Right lung (tissue), 5 donors: Measurements from ENCODE around the gene ASPHD1. TPM values are rescaled to one million over a fixed set of nuclear protein-coding genes. Genes with fewer than 3 reads are reported as not detected.
"Not testable (repeated sequence)": the region's sequence is repeated elsewhere in the genome, so short reads cannot be mapped to it uniquely, and the experiment has no call there.

Experiments
- DNase-seq, 2 donors: peaks; one replicate each; pipeline ENCODE4 v3.0.0-alpha.2; 2013
- polyA plus RNA-seq, 5 donors: library from polyadenylated mRNA; unstranded; fragments of 120-200 nt; gene quantifications; one replicate each; pipeline versions ENCODE4 v1.2.1 to v1.2.3, GENCODE V29; 2013; ENCODE audit warnings: inconsistent platforms in 1 of 5, low replicate concordance in 1 of 5; ENCODE audit not compliant: insufficient read length in 5 of 5, insufficient read depth in 1 of 5

The ASPHD1 gene
- polyA plus RNA-seq, 5 donors = 0.41 to 0.94 (median 0.63) TPM

DNA sequence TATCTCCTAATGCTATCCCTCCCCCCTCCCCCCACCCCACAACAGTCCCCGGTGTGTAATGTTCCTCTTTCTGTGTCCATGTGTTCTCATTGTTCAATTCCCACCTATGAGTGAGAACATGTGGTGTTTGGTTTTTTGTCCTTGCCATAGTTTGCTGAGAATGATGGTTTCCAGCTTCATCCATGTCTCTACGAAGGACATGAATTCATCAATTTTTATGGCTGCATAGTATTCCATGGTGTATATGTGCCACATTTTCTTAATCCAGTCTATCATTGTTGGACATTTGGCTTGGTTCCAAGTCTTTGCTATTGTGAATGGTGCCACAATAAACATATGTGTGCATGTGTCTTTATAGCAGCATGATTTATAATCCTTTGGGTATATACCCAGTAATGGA lies 31.5 kb downstream of the ASPHD1 start:
- not testable (repeated sequence) for DNase-seq

DNA sequence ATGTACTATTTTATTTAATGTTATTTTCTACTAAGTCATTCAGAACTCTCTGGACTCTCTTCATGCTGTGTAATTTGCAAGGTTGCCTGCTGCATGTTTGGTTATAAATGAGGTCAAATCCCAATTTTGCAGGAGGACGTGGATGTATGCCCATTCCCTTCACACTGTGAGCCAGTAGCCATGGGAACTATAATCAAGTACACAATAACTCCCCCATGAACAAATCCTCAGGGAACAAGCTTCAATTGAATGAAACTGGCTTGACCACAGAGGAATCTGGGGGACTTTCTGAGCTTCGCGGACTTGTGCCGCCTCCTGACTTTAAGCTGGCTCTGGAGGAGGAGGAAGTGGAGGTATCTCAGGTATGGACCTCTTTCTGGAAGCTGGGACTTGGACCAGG lies 40.4 kb downstream of the ASPHD1 start:
- DNase-seq = no peak

DNA sequence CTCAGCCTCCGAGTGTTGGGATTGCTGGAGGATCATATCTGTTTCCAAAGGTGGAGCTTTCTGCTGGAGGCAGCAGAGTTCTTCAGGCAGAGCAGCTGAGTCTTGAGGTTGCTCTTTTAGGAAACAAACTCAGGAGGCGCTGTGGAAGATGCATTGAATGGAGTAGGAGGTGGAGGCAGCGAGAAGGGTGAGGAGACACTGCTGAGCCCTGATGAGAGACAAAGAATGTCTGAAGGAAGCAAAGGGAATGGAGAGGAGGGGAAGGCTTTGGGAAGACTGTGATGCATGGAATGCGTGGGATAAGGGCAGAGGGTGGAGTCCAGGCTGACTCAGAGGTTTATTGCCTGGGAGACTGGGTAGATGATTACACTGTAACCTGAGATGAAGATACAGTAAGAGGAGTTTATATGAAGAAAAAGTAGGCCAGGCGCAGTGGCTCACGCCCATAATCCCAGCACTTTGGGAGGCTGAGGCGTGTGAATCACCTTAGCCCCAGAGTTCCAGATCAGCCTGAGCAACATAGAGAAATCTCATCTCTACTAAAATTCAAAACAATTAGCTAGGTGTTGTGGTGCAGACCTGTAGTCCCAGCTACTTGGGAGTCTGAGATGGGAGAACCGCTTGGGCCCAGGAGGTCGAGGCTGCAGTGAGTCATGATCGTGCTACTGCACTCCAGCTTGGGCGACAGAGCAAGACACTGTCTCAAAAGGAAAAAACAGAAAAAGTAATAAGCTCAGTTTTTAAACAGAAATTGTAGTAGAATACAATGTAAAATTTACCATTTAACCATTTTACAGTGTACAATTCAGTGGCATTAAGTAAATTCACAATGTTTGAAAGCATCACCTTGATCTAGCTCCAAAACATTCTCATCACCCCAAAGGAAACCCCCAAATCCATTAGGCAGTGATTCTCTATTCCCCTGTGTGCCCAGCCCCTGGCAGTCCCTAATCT lies 43.8 kb downstream of the ASPHD1 start:
- no peak for DNase-seq

DNA sequence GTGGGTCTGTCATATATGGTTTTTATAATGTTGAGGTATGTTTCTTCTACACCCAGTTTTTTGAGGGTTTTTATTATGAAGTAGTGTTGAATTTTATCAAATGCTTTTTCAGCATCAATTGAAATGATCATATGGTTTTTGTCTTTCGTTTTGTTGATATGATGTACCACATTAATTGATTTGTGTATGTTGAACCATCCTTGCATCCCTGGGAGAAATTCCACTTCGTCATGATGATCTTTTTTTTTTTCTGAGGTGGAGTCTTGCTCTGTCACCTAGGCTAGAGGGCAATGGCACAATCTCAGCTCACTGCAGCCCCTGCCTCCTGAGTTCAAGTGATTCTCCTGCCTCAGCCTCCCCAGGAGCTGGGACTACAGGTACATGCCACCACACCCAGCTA lies 47.6 kb downstream of the ASPHD1 start:
- DNase-seq = no peak

DNA sequence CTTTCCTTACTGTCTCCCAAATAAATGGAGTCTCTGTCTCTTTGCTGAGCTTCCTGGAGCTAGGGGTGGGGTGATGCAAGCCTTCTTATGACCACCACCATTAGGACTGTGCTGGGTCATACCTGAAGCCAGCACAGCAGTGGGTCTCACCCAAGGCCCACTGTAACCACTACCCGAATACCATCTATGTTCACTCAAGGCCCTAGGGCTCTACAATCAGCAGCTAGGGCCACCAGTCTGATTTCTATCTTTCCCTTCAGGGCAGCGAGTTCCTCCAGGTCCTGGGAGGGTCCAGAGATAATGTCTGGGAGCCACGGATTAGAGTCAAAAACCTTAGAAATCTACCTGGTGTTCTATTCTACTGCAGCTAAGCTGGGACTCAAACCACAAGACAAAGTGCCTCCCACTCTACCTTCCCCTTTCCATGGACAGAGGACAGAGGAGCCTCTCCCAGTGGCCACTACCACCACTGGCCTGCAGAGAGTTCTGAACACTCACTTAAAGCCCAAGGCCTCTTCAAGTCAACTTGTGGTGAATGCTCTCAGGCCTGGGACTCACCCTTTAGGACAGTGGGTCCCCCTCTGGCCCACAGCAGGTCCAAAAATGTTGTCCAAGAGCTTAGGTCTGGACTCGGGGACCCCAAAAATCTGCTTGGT lies 50.6 kb downstream of the ASPHD1 start:
- DNase-seq = no peak

DNA sequence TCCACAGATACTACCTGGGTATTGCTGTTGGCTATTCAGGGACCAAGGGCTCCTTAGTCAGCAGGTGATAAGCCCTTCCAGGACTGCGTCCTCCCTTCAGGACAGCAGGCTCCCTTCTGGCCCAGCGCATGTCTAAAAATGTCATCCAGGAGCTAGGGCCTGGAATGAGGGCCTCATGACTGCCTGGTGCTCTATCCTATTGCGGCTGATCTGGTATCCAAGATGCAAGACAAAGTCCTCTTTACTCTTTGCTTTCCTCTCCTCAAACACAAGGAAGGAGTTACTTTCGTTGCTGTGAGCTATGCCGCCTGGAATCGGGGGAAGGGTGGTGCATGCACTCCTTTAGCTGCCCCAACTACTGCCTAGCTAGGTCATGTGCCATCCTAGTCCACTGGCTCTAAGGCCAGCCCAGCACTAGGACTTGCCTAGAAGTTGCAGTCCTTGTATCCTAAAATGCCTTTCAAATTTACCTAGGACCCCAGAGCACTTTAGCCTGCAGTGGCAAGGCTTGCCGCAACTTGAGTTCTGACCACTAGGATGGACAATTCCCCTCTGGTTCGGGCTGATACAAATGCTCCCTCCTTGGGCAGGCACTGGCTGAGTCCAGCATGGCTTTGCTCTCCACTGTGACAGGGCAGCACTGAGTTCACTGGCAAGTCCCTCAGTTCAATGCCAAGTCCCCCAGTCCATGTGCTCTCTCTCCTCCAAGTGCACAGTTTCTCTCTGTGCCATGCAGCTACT lies 51.5 kb downstream of the ASPHD1 start:
- no peak for DNase-seq

Other genes with a start within 250 kb of the ASPHD1 start
- gene SPN, start 237.2 kb upstream of the ASPHD1 start, polyA plus RNA-seq = 1 to 10 TPM; 1.9 to 2.9 (median 2.3) TPM
- gene QPRT, start 221.3 kb upstream of the ASPHD1 start, polyA plus RNA-seq = 10 to 100 TPM; 41.9 to 70.9 (median 51.6) TPM
- gene C16orf54, start 154.5 kb upstream of the ASPHD1 start, polyA plus RNA-seq = under 1 TPM; 0.43 to 0.78 (median 0.62) TPM
- gene ZG16, start 122.2 kb upstream of the ASPHD1 start, polyA plus RNA-seq = under 1 TPM in 4 of 5 donors, not detected in 1; 0.04 to 0.18 (median 0.12) TPM
- 10 to 100 TPM; 51.0 to 84.4 (median 73.4) TPM for gene KIF22, start 109.7 kb upstream of the ASPHD1 start, polyA plus RNA-seq
- 100 to 1,000 TPM; 231 to 333 (median 262) TPM for gene MAZ, start 94.0 kb upstream of the ASPHD1 start, polyA plus RNA-seq
- gene PRRT2, start 88.3 kb upstream of the ASPHD1 start, polyA plus RNA-seq = 10 to 100 TPM; 10.4 to 16.1 (median 12.8) TPM
- gene PAGR1, start 84.3 kb upstream of the ASPHD1 start, polyA plus RNA-seq = 10 to 100 TPM; 26.4 to 46.3 (median 31.3) TPM
- 10 to 100 TPM in 4 of 5 donors, 1 to 10 TPM in 1; 9.6 to 23.1 (median 14.0) TPM for gene MVP, start 80.0 kb upstream of the ASPHD1 start, polyA plus RNA-seq
- gene CDIPT, start 37.3 kb upstream of the ASPHD1 start, polyA plus RNA-seq = 10 to 100 TPM; 62.4 to 94.6 (median 84.3) TPM
- 1 to 10 TPM; 4.1 to 7.8 (median 5.2) TPM for gene SEZ6L2, start 938 bp upstream of the ASPHD1 start, polyA plus RNA-seq
- 10 to 100 TPM; 13.8 to 22.9 (median 21.4) TPM for gene KCTD13, start 25.7 kb downstream of the ASPHD1 start, polyA plus RNA-seq
- gene TMEM219, start 61.6 kb downstream of the ASPHD1 start, polyA plus RNA-seq = 100 to 1,000 TPM in 4 of 5 donors, 10 to 100 TPM in 1; 94.6 to 126 (median 108) TPM
- 10 to 100 TPM; 42.8 to 66.2 (median 54.0) TPM for gene TAOK2, start 73.4 kb downstream of the ASPHD1 start, polyA plus RNA-seq
- gene HIRIP3, start 95.1 kb downstream of the ASPHD1 start, polyA plus RNA-seq = 10 to 100 TPM; 16.8 to 22.5 (median 19.8) TPM
- 10 to 100 TPM; 45.5 to 70.9 (median 48.1) TPM for gene INO80E, start 95.8 kb downstream of the ASPHD1 start, polyA plus RNA-seq
- gene DOC2A, start 110.5 kb downstream of the ASPHD1 start, polyA plus RNA-seq = 1 to 10 TPM; 1.4 to 5.3 (median 3.8) TPM
- gene C16orf92, start 122.7 kb downstream of the ASPHD1 start, polyA plus RNA-seq = not detected
- under 1 TPM; 0.66 to 0.97 (median 0.79) TPM for gene TLCD3B, start 130.8 kb downstream of the ASPHD1 start, polyA plus RNA-seq
- 100 to 1,000 TPM; 251 to 539 (median 362) TPM for gene ALDOA, start 165.3 kb downstream of the ASPHD1 start, polyA plus RNA-seq
- gene PPP4C, start 175.5 kb downstream of the ASPHD1 start, polyA plus RNA-seq = 10 to 100 TPM; 60.9 to 90.8 (median 68.7) TPM
- 1 to 10 TPM in 4 of 5 donors, under 1 TPM in 1; 0.85 to 2.0 (median 1.3) TPM for gene TBX6, start 191.4 kb downstream of the ASPHD1 start, polyA plus RNA-seq
- gene YPEL3, start 195.7 kb downstream of the ASPHD1 start, polyA plus RNA-seq = 10 to 100 TPM; 49.0 to 73.2 (median 55.0) TPM
- gene GDPD3, start 213.0 kb downstream of the ASPHD1 start, polyA plus RNA-seq = 10 to 100 TPM; 11.0 to 18.4 (median 15.6) TPM
- 100 to 1,000 TPM in 4 of 5 donors, 10 to 100 TPM in 1; 98.2 to 120 (median 114) TPM for gene MAPK3, start 222.7 kb downstream of the ASPHD1 start, polyA plus RNA-seq